Breast epithelium (tissue), 3 donors: ENCODE results near the gene TSPAN2.

ENCODE experiments used
- CTCF ChIP-seq, 3 donors: fragments of 450-650 bp; IDR thresholded peaks; one replicate each; pipeline ENCODE4 v1.5.1; 2016 to 2017; ENCODE audit warnings: antibody characterized with exemption in 3 of 3, mild to moderate bottlenecking in 3 of 3, moderate library complexity in 3 of 3
- POLR2A ChIP-seq: fragments of 450-650 bp; IDR thresholded peaks from one replicate; pipeline ENCODE4 v1.6.1; 2016; ENCODE audit warnings: antibody characterized with exemption, mild to moderate bottlenecking, moderate library complexity

- no peak for TF ChIP-seq CTCF (IDR thresholded peaks at IDR 0.05)
- TF ChIP-seq POLR2A: no peak
These were observed 11.3 kb downstream of the TSPAN2 start for GRCh38 chr1:115077984-115078330.
